ENCODE data around the gene SCRT2. TPM values are rescaled to one million over a fixed set of nuclear protein-coding genes. Genes with fewer than 3 reads are reported as not detected.
"Not testable (repeated sequence)": the region's sequence is repeated elsewhere in the genome, so short reads cannot be mapped to it uniquely, and the experiment has no call there.

The SCRT2 gene
- not detected in 2 replicates for total RNA-seq (2014; rRNA removed; shearing (Covaris generic))
- not detected in 2 replicates for polyA plus RNA-seq (2015; cell fraction: cytosol; rRNA removed)
- not detected in 2 replicates for polyA plus RNA-seq (2015; cell fraction: nucleus; rRNA removed)

- peak; percentile 32 for DNase-seq (ENCODE audit: low read depth)
These were observed at the start of gene SCRT2 for GRCh38 chr20:675453-676314. SCRT2 (minus strand) TSS chr20:675802; CDS start chr20:675601, 201 bp downstream.

GRCh38 chr20:724797-725196 lies 49.2 kb upstream of the SCRT2 start:
- not testable (repeated sequence) for DNase-seq (ENCODE audit: low read depth)

DNA sequence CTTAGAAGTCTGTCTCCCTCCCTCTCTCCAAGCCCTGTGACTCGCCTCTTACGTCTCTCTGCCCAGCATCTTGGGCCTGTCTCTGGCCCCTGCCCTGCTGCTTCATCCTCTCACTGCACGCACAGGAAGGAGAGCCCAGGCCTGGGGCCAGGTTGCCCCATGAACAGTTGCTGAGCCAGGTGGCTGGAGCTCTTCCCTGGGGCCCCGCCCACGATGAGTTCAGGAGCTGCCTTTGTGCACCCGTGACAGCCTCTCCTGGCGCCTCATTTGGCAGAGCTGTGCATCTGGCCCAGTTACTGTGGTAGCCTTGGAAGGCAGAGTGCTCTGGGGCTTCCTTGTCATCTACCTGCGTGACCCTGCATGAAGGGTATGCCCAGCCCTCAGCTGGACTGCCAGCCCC lies 48.2 kb upstream of the SCRT2 start:
- no peak for DNase-seq (ENCODE audit: low read depth)

GRCh38 chr20:722822-723644 lies 47.4 kb upstream of the SCRT2 start:
- DNase-seq (ENCODE audit: low read depth): no peak

DNA sequence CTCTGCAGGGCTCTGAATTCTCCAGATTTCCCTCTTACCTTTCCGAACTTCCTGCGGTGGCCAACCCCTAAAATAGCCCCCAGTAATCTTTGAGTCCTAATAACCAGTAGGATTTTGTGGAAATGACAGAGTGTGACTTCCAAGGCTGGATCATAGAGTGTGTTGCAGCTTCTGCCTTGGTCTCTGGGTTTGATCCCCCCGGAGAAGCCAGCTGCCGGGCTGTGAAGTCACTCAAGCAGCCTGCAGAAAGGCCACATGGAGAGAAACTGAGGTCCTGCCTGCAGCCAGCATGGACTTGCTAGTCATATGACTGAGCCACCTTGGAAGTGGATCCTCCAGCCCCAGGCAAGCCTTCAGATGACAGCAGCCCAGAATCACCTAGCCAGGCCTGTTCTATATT lies 46.3 kb upstream of the SCRT2 start:
- DNase-seq (ENCODE audit: low read depth): no peak

DNA sequence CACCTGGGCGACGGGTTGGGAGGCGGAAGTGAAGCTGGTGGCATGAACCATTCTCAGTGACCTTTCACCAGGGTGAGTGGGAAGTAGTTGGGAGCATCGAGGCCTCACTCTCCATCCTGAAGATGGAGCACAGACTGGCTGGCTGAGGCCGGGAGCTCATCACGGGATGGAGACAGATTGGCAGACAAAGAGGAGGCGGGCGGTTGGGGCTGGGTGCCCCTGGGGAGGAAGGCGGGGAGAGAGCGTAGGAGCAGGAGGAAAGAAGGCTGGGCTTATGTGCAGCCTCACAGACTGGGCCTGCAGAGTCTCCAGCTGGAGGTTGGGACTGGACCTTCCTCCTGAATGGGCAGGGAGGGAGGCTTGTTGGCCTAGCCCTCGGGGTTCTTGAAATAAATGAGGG lies 44.2 kb upstream of the SCRT2 start:
- no peak for DNase-seq (ENCODE audit: low read depth)

GRCh38 chr20:719068-719467 lies 43.5 kb upstream of the SCRT2 start:
- DNase-seq (ENCODE audit: low read depth): no peak

DNA sequence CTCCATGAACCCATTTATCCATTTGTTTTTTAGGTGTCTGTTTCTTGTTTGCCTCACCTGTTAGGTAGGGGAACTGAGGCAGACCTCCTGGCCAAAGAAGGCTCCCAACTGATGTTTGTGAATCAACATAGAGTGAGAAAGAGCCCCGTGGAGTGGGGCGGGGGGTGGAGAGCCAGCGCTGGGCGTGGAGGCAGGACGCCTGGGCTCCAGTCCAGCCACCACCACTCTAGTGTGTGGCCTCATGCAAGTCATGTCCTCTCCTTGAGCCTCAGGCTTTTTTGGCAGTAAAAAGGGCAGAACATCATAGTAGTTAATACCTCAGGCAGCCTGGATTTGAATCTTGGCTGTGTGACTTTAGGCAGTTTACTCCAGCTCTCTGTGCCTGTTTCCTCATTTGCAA lies 42.2 kb upstream of the SCRT2 start:
- DNase-seq (ENCODE audit: low read depth): no peak

DNA sequence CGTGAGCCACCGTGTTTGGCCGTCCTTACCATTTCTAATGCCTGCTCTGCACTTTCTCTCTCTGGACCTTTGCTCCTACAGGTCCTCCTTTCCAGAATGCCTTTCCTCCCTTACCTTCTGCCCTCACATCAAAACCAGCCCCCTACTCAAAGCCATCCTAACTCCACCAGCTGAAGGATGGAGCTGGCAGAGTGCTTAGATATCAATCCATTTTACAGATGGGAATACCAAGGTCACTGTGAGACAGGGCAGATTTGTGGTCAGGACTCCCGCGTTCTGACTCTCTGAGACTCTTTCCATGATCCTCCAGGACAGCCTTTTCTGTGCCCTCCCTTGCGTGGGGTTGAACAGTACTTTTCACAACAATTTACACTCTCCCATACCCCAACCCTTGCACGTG lies 41.7 kb upstream of the SCRT2 start:
- no peak for DNase-seq (ENCODE audit: low read depth)

DNA sequence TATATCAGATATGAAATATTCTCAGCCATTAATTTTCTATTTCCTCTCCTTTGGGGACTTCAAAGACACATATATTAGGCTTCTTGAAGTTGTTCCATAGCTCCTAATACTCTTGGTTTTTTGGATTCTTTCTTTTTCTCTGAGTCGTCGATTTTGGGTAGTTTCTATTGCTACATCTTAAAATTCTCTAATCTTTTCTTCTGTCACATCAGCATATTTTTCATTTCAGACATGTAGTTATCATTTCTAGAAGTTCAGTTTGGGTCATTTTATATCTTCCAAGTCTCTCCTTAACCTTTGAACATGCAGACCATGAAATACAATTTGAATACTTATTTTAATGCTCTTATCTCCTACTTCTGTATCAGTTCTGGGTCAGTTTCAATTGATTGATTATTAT lies 38.9 kb upstream of the SCRT2 start:
- DNase-seq (ENCODE audit: low read depth): no peak

GRCh38 chr20:711576-711975 lies 36.0 kb upstream of the SCRT2 start:
- DNase-seq (ENCODE audit: low read depth): no peak

DNA sequence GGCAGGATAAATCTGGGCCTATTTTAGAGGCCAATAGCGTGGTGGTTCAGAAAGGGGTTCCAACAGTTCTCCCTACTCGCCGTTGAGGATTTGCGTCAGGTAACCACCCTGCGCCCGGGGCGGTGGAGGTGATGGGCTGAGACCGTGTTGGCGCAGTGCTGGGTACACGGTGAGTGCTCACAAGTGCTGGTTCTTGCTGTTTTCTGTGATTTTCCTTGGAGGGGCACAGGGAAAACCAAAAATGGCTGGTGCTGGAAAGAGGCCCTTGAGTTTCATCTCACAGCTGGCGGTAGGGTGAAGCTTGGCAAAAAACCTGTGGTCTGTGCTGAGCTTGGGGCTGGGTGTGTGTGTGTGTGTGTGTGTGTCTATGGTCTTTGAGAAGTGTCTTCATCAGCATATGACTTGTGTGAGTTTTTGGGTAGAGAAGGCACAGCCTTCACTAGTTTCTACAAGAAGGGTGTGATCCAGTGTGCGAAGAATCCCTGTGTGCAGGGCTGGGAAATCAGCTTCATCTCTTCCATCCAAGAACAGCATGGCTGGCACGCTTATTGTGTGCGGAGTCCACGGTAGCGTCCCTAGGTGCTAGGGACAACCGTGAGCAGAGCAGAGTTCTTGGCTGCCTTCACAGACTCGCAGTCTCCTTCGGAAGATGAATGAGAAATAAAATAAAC lies 35.3 kb upstream of the SCRT2 start:
- DNase-seq (ENCODE audit: low read depth): no peak

GRCh38 chr20:709991-710779 lies 34.6 kb upstream of the SCRT2 start:
- DNase-seq (ENCODE audit: low read depth): no peak

DNA sequence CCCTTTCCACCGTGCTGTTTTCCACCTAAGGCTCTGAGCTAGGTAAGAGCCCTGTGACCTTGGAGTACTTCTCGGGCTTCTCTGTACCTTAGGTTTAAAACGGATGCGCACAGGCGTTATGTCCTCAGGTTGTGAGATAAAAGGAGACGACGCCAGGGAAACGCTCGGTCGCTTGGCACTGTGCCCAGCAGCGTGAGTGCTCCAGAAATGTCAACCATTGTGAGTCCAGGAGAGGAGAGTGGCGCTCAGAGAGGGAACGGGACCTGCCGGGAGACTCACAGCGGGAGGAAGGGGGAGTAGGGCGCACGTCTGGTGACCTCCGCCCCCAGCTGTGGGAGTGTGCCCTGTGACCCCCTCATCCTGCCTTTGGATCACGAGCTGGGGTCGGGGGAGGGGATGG lies 33.8 kb upstream of the SCRT2 start:
- no peak for DNase-seq (ENCODE audit: low read depth)

DNA sequence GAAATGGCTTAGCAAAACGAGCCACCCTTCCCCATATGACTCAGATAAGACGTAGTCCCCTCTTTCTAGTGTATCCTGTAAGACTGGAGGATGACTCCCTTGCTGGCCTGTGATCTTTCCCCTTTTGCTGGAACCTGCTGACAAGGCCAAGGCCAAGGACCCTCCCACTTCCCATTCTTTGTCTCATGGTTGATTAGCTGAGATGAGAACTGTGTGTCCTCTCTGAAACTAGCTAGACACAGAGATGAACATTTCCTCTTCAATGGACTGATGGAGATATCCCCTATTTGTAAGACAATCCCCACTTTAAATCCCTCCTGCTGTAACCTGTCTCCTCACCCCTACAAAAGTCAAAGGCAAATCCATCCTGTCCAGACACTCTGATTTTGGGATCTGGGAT lies 33.4 kb upstream of the SCRT2 start:
- no peak for DNase-seq (ENCODE audit: low read depth)

GRCh38 chr20:707451-708110 lies 32.0 kb upstream of the SCRT2 start:
- DNase-seq (ENCODE audit: low read depth): no peak

DNA sequence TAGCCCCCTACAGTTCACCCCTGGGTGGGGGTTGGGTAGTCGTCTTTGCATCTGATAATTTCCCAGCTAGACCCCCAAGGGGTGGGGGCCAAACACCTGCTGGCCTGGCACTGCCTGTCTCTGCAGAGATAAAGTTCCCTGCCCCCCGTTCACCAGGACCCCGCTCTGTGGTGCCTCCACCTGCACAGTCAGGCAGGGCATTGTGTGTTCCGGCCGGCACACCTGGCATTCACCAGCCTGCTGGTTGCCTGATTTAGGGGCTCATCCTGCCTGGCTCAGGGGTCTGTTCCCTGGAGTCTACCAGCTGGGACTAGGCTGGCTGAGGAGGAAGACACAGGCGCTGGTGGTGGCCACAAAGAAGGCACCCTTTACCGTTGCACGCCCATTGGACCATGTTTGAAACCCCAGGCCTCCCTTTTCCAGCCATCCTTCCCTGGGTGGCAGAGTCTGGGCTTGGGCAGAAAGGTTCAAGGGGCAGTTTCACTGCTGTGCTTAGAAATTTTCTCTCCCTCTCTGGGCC lies 30.8 kb upstream of the SCRT2 start:
- no peak for DNase-seq (ENCODE audit: low read depth)

DNA sequence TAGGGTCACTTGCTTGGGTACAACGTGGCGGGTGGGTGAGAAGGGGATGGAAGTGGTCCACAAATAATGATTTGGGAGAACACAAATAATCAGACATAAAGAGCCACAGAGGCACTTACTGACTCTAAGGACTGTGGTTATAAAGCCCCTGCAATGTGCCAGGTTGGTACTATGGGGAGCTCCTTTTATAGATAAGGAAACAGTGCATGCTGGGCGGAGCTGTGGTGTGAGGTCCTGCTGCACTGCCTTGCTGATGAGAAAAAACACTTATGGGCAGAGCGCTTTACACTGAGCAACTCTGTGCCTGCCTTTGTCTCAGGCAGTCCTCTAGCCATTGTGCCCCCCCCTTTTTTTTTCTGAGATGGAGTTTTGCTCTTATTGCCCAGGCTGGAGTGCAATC lies 29.1 kb upstream of the SCRT2 start:
- DNase-seq (ENCODE audit: low read depth): no peak

- DNase-seq (ENCODE audit: low read depth): no peak
These were observed 27.8 kb upstream of the SCRT2 start for GRCh38 chr20:703426-703825.

DNA sequence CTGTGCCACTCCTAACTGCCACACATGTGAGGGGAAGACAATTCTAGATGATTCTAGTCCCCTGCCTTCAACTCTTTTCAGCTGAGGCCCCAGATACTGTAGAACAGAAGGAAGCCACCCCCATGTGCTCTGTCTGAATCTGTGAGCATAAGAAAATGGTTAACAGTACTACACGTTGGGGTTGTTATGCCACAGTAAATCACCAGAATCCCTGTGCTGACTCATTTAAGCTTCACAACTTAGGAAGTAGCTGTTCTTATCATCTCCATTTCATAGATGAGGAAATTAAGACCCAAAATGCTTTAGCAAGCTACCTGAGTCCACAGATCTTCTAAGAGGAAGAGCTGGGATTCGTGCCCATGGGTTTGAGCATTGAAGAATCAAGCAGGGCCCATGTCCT lies 27.4 kb upstream of the SCRT2 start:
- no peak for DNase-seq (ENCODE audit: low read depth)
